ENCODE data around the gene KCNT1. TPM values are rescaled to one million over a fixed set of nuclear protein-coding genes. Genes with fewer than 3 reads are reported as not detected.

KCNT1 gene
- total RNA-seq, 1 experiment from 2014 or later: 0.68 TPM

DNA sequence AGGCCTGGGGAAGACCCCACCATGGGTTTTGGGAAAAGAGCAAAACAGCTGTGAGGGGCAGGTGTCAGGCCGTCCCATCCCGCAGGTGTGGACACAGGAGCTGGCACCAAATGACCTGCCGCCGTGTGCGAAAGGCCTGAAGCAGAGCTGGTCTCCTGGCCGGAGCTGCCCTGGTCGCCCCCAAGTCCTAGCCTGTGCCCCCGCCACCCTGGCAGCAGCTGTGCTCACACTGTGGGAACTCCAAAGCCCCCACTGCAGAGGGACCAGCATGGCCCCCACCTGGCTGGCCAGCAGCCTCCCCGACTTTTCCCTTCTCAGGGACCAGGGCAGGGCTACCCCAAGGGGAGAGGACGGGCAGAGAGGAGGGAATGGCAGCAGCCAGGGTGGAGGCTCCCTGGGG, 88.4 kb downstream of the KCNT1 start:
- no peak overlapping the region for H3K27ac Mint-ChIP-seq
- no peak overlapping the region for H3K56ac ChIP-seq (ENCODE audit: insufficient read length, low read depth, low read length)
- H3K27me3 Mint-ChIP-seq (ENCODE audit: low read depth): no peaks in the 10 kb centered on the region; the same call in 1 of the 2 replicates

More for the DNA sequence above, 88.4 kb downstream of the KCNT1 start:
- Histone ChIP-seq H3K79me2 (ENCODE audit: insufficient read depth, low read length) (no peaks in the 10 kb centered on the region), H2BK15ac (ENCODE audit: low read depth, low read length) (no peak overlapping the region), H3K18ac (ENCODE audit: insufficient read length, low read depth, low read length) (no peak overlapping the region), H3K14ac (ENCODE audit: insufficient read depth, low read length) (no peak overlapping the region), H2BK120ac (ENCODE audit: low read depth, low read length, poor library complexity, severe bottlenecking) (no peak overlapping the region), H2BK5ac (ENCODE audit: insufficient read length, low read length) (no peak overlapping the region), H3K23ac (ENCODE audit: insufficient read length, low read depth, low read length) (no peak overlapping the region), H3K27me3 (ENCODE audit: insufficient read depth, low read length) (no peaks in the 10 kb centered on the region), H4K20me1 (ENCODE audit: control insufficient read depth, insufficient read depth, insufficient read length) (no peaks in the 10 kb centered on the region), H3K4me1 (ENCODE audit: insufficient read depth, low read length) (no peaks in the 10 kb centered on the region), H2BK12ac (ENCODE audit: insufficient read length, low read depth, low read length) (no peak overlapping the region), H2AK5ac (ENCODE audit: insufficient read length, low read length) (no peak overlapping the region), H3K23me2 (ENCODE audit: insufficient read length, low read depth, low read length, poor library complexity, severe bottlenecking) (no peaks in the 10 kb centered on the region), H3K9ac (ENCODE audit: extremely low read depth, insufficient read length, low read length) (no peak overlapping the region), H2BK20ac (ENCODE audit: low read depth, low read length, poor library complexity, severe bottlenecking) (no peak overlapping the region), H2AFZ (ENCODE audit: low read length) (no peak overlapping the region), H3K27ac (ENCODE audit: insufficient read length, low read depth, low read length) (no peak overlapping the region), H3T11ph (ENCODE audit: low read length) (no peak overlapping the region), H3K9me3 (ENCODE audit: control insufficient read depth, low read depth, low read length) (no peaks in the 10 kb centered on the region), H3K79me1 (ENCODE audit: insufficient read depth, low read depth, low read length, poor library complexity, severe bottlenecking) (no peaks in the 10 kb centered on the region), H4K91ac (ENCODE audit: insufficient read length, low read depth, low read length) (no peak overlapping the region), H4K8ac (replicated peaks; ENCODE audit: insufficient read length, low read depth, low read length) (no peak overlapping the region), H3K4me2 (ENCODE audit: insufficient read depth, insufficient read length, low read length) (no peak overlapping the region), H4K5ac (ENCODE audit: insufficient read length, low read depth, low read length) (no peak overlapping the region), H3K4ac (ENCODE audit: low read depth, low read length) (no peak overlapping the region)
- H3K9me3 Mint-ChIP-seq: no peaks in the 10 kb centered on the region
- no peak overlapping the region for H3K4me3 Mint-ChIP-seq
- TF ChIP-seq, protein P1, sequence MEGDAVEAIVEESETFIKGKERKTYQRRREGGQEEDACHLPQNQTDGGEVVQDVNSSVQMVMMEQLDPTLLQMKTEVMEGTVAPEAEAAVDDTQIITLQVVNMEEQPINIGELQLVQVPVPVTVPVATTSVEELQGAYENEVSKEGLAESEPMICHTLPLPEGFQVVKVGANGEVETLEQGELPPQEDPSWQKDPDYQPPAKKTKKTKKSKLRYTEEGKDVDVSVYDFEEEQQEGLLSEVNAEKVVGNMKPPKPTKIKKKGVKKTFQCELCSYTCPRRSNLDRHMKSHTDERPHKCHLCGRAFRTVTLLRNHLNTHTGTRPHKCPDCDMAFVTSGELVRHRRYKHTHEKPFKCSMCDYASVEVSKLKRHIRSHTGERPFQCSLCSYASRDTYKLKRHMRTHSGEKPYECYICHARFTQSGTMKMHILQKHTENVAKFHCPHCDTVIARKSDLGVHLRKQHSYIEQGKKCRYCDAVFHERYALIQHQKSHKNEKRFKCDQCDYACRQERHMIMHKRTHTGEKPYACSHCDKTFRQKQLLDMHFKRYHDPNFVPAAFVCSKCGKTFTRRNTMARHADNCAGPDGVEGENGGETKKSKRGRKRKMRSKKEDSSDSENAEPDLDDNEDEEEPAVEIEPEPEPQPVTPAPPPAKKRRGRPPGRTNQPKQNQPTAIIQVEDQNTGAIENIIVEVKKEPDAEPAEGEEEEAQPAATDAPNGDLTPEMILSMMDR (conservative IDR thresholded peaks at IDR 0.05): no peak
- 0 out of 4 replicates have a peak, but pooled peaks cover 0 to 2% of the 10 kb centered on the region in 2 experiments for H3K4me1 Mint-ChIP-seq
- WGBS (ENCODE audit: extremely low coverage, insufficient read length, low lambda C conversion rate): no CpG with 5 or more reads among the region's 10 CpGs
- no peaks in the 10 kb centered on the region for H3K36me3 Mint-ChIP-seq (ENCODE audit: insufficient read depth in 1 of 3, low read depth in 3 of 3)
- no peak for DNase-seq
